ENCODE data around the gene SDK1.
"Not testable (repeated sequence)": the region's sequence is repeated elsewhere in the genome, so short reads cannot be mapped to it uniquely, and the experiment has no call there.

Gene SDK1

DNA sequence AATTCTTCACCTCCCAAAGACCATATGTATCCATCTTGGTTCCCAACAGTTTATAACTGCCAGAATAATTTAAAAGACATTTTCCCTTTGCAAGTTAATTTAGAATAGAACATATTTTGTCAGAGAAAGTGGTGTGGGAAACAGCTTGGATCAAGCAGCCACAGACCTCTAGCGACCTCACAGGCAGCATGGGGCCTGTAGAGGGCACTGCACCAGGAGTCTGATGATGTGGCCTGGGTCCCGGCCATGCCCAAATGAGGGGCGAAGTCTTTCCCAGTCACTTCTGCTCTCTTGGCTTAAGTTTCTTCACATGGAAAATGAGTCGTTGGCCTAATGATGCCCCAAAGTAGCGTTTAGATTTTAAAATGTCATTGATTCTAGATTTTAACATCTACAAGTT lies 243.2 kb downstream of the SDK1 start:
- no peak for DNase-seq

DNA sequence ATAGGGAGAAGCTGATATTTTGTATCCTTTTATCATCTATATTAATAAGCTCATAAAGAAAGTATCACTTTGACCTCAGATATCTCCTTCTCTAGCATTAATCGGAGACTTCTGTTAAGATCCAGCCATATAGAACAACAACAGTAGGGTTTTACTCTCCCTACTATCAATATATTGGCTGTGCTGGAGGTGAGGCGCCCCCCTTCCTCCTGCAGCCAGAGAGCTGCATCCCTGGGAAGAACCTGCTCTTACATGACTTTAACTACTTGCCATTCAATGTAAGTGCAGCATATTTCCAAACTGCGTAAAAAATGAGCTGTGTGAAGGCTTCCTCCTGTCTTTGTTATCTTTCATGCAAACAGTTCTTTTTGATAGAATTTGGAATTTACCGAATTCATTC lies 247.8 kb downstream of the SDK1 start:
- no peak for DNase-seq

GRCh38 chr7:3549601-3550000 lies 248.5 kb downstream of the SDK1 start:
- no peak for DNase-seq

GRCh38 chr7:3551536-3551935 lies 250.5 kb downstream of the SDK1 start:
- DNase-seq = no peak

GRCh38 chr7:3552499-3552898 lies 251.4 kb downstream of the SDK1 start:
- DNase-seq = no peak

GRCh38 chr7:3558400-3558799 lies 257.3 kb downstream of the SDK1 start:
- peak; percentile 63 for DNase-seq

DNA sequence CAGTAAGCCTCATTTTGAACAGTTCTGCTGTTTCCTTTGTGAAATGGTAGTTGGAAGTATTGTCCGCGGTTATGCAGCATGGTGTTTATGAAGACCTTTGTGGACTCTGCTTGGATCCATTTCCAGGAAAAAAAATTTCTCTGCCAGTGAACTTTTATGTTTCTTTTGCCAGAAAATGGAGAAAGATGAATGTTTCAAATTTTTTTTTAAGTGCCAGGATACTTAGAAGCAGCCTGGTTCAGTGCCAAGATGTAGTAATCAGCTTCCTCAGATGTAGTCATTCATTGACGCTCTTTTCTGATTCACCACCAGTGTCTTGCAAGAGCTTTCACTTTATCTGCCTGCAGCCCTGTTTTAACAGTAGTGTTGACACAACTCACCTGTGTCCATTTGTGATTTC lies 258.2 kb downstream of the SDK1 start:
- DNase-seq = no peak

GRCh38 chr7:3560495-3560894 lies 259.4 kb downstream of the SDK1 start:
- DNase-seq = no peak

- DNase-seq = no peak
Observed at GRCh38 chr7:3561932-3562331, 260.9 kb downstream of the SDK1 start.

DNA sequence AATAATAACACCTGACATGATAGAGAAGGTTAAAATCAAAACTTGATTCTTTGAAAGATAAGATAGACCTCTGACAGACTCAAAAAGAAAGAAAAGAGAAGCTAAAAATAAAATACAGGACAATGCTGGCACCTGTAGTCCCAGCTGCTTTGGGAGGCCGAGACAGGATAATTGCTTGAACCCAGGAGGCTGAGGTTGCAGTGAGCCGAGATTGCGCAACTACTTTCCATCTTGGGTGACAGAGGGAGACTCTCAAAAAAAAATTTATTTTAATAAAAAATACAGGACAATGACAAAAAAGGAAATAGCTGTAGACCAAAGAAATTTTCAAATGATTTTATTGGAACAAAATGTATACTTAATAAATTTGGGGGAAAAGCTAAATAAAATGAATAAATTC lies 263.2 kb downstream of the SDK1 start:
- no peak for DNase-seq

- no peak for DNase-seq
Observed at GRCh38 chr7:3568516-3568915, 267.5 kb downstream of the SDK1 start.

DNA sequence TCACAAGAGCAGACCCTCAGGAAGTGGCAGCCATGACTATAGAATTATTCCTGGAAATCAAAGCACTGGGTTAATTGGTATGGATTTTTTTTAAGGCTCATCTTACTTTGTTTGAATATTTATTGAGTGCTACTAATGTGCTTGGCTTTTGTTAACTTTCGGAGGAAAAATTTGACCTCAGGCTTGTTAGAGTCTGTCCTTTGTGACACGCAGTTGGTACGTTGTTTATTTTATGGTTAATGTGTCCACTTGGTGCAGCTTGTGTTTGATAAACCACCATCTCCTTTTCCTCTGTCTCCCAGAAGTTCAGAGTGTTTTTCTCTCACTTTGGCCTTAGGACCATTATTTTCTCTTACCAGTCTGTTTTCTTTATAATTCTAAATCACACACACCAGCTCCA lies 268.6 kb downstream of the SDK1 start:
- no peak for DNase-seq

DNA sequence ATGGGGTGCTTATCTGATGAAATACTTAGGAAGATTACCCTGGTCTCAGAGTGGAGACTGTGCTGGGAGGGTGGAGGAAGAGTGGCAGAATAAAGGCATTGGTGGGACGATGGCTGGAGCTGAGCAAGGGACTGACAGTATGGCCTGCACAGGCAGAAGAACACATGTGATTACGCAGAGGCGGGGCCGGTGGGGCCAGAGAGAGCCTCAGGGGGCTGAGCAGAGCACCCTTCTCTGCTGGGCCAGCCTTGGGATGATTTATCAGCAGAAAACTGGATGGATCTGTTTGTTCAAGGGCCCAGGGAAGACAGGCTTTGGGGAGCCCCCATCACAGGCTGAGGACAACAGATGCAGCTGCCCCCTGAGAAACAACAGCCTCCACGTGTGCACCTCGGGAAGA lies 272.1 kb downstream of the SDK1 start:
- no peak for DNase-seq

DNA sequence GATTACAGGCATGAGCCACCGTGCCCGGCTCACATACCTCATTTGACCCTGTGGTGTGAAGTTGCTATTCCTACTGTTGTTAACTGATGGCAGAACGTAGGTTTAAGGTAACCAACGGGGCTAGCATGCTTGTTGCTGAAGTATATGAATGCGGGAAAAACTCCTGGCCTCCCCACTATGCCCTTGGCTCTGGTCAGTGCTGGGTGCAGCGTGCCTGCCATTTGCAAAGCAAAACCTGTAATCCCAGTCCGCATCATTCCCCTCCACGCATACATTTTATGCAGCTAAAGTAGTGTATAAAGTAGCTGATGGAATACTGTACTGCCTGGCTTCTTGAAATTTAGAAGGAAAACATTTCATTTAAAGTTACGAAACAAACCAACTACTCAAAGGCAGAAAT lies 273.3 kb downstream of the SDK1 start:
- no peak for DNase-seq

DNA sequence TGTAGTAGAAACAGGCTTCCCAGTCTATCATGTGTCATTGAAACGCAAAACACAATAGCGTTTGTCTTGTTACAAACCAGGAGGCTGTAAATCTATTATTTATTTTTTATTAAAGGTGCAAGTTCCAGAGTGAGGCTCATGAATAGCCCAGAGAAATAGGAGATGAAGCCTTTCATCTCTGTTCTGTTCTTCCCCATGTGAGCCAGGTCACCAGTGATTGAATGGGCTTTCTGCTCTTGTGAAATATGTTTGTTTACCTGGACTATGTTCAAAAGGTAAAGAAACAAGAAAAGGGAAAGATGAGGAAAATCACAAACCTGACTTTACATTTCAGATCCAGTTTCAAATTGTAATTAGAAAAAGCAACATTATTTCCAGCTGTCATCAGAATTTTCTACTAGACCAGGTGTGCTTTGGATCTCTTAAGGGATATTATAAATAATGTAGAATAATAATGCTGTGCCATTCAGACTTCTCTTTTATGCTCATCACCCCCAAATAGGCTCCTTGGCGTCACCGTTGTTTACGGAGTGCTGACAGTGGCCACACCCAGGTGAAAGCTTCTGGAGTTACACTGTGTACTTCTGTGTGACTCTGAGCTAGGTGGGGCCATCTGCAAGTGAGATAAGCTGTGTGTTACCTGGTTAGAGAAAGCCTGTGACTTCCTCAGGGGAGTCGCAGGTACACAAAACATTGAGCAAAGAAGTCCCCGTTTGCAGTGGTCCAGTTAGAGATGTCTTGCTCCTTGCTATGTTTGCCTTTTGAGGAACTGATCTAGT lies 274.9 kb downstream of the SDK1 start:
- no peak for DNase-seq

DNA sequence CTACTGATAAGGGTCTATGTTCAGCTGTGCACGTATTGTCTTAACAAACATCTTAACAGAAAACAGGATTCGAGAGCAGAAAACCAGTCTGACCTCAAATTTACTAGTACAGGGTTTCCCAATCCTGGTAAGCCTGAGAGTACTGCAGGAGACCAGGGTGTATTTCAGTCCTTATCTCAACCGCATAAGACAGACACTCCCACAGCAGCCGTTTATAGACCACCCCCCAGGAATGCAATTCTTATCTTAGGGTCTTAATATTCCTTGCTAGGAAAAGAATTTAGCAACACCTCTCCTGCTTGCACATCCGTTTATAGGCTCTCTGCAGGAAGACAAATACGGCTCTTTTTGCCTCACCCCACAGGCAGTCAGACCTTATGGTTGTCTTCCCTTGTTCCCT lies 277.3 kb downstream of the SDK1 start:
- no peak for DNase-seq

GRCh38 chr7:3579638-3580219 lies 278.7 kb downstream of the SDK1 start:
- DNase-seq = no peak

DNA sequence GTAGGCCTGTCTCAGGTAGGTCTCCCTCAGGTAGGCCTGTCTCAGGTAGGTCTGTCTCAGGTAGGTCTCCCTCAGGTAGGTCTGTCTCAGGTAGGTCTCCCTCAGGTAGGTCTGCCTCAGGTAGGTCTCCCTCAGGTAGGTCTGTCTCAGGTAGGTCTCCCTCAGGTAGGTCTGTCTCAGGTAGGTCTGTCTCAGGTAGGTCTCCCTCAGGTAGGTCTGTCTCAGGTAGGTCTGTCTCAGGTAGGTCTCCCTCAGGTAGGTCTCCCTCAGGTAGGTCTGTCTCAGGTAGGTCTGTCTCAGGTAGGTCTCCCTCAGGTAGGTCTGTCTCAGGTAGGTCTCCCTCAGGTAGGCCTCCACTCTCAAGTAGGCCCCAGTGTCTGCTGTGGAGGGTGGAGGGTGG lies 281.1 kb downstream of the SDK1 start:
- DNase-seq = not testable (repeated sequence)

DNA sequence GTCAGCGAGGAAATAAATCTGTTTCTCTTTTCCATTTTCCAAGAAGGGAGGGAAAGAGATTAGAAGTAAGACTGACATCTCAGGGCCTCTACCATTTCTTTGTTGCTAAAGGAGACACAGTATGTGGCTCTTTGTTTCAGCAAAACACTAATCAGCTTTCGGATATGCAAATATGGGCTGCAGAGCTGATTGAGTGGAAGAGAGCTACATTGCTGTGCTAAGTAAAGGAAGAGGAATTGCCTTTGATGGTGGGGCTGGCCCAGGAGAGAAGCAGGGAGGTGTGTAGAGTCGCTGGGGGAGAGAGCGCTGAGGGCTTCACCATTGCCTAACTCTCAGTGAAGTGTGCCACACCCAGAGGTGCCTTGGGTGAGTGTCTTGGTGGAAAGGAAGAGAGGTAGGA lies 284.8 kb downstream of the SDK1 start:
- DNase-seq = no peak

DNA sequence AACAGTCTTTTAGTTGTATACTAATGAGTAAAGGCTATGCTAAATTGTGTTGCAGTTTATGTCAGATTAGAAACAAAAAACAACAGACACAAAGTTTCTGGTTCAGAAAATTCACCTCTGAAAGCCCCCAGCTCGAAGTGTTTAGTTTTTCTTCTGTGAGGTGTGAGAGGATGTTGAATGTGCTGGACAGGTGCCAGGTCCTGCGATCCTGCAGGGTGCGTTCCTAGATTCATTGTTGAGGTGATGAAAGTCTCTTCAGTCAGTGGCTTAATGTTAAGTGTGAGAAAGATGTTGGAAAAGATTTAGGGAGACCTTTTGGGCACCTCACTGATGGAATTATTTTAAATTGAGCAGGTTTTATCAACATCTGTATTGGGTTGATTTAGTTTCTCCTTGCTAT lies 287.3 kb downstream of the SDK1 start:
- no peak for DNase-seq

DNA sequence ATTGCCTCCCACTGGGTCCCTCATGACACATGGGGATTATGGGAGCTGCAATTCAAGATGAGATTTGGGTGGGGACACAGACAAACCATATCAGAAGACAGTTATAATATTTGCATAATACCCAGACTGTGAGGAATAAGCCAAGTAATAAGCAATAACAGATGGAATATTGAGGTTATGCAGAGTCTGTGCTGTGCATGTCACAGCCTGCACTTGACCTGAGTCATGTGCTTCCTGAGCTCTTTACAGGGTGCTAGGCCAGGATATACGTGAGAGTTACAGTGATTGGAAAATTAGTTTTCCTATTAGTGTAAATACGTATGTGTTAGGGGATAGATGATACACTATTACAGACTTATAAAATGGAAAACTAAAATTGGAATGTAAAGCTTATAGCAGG lies 288.7 kb downstream of the SDK1 start:
- DNase-seq = no peak

DNA sequence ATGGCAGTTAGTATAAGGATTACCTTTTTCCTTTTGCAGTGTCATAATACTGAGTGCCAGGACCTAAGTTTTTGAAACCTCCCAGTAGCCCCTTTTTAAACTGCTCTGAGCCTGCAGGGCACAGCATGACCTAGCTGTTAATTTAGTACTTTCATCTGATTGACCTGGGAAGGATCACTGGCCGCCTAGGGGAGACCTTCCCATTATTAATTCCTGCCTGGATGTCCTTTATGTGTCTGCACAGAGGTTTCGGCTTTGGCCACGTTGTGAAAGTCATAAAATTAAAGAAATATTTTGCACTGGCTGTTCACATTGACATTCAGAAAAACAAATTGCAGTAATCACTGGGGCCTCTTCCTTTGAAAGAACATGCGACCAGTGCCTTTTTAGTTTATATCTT lies 290.2 kb downstream of the SDK1 start:
- no peak for DNase-seq

DNA sequence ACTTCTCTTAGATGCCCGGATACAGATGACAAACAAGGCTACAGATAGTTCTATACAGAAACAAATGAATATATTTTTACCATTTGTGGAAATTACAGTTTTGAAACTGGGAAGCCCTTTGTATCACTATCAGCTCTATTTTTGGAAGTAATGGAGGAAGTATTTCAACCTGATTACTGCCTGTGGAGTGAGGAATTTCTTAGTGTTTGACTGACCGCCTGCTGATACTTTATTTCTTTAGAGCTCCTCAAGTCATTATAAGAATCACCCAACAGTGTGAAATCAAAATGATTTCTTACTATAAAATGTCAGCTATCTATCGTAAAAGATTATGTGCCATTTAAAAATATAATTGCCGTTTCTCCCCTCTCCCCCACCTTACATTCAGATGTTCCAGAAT lies 290.9 kb downstream of the SDK1 start:
- no peak for DNase-seq

DNA sequence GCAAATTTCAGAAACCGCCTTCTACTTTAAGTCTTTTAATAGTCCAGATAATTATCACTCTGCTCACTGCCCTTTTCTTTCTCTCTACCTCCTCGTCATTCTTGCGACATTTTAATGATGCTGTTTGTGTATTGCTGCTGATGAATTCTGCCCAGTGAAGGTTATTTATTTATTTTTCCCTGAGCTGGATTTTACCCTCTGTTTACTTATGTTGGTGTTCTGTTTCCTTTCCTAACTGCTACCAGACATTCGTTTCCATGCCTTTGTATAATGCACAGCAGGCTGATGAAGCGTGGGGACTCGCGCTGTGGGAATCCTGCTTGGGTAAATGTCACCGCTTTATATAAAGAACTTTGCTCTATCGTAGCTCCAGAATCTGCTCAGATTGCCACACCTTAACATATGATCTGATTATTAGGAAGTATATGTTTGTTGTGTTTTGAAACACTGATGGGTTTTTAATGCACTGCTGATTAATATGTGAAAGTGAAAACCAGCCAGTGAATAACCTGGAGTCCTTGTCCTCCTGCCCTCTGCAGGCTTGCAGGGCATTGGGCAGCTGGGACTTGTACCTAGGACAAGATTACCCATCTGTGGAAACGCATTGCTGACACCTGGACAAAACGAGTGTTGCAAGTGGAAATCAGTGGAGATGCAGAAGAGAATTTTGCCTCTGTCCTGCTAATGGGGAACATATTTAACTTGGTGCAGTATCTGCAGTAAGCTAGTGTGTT lies 291.5 kb downstream of the SDK1 start:
- DNase-seq = no peak

All from islet precursor cell (in vitro differentiated cells).